ENCODE data around the gene TMEM225B.

The TMEM225B gene

DNA sequence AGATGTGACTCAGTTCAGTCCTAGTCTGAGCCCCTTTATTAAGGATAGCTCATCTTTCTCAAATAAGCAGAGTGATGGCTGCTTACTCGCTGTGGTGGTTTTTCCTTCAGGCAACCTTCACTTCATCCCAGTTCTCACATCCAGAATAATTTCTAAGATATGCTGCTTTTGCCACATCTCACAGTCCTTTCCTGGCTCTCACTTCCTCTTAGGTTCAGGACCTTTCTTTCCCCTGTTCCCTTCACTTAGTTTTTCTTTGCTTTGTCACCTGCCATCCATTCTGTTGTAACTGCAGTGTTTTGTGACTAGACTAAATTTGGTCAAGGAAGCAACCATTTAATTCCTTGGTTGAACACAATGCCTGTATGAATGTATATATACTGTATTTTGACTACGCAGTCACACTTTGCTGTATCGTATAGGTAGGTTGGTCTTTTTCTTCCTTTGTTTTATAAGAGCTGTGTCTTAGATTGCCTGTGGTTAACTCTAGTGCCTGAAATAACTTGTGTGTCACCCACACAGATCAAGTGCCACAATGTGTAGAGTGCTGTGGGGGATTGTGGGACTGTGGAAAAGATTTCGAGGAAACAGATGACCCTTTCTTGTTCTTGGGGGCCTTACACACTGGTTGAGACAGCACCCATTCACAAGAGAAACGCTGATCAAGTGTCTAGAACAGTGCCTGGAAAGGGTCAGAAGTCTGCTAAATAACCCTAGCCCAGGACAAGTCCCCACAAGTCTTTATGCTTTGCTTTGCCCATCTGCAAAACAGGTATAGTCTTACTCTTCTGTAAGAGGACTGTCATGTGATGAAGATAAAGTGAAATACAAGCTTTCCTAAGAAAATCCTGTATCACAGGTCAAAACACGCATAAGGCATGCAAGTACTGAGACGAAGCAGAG is 37.0 kb upstream of the TMEM225B start:
- Histone ChIP-seq H3K27ac (ENCODE audit: low read length) (no peak overlapping the region; the same call in 1 of the 2 replicates), H3K9ac (ENCODE audit: low read depth, low read length) (peak overlapping the region; percentile 99), H3K27me3 (ENCODE audit: insufficient read depth, low read length, poor library complexity) (no peaks in the 10 kb centered on the region), H4K20me1 (ENCODE audit: insufficient read depth, low read length) (peaks cover 28% of the 10 kb centered on the region; the same call in 1 of the 2 replicates), H3K79me2 (ENCODE audit: insufficient read depth, low read length) (peaks cover 90% of the 10 kb centered on the region), H3K4me2 (ENCODE audit: insufficient read depth, low read length) (peak overlapping the region; percentile 76), H3K4me3 (ENCODE audit: low read depth in 1 of 2, low read length in 2 of 2) (0 out of 4 replicates have a peak overlapping the region, but pooled peaks of 1 of the 2 experiments have one; percentile 87), H3K36me3 (ENCODE audit: insufficient read depth, low read length) (peaks cover 82% of the 10 kb centered on the region), H3K9me3 (ENCODE audit: insufficient read depth, low read length, severe bottlenecking) (no peaks in the 10 kb centered on the region), H2AFZ (ENCODE audit: low read depth, low read length) (no peak overlapping the region), H3K4me1 (ENCODE audit: insufficient read depth, low read length) (peaks cover 33% of the 10 kb centered on the region)
- TF ChIP-seq, protein P1, sequence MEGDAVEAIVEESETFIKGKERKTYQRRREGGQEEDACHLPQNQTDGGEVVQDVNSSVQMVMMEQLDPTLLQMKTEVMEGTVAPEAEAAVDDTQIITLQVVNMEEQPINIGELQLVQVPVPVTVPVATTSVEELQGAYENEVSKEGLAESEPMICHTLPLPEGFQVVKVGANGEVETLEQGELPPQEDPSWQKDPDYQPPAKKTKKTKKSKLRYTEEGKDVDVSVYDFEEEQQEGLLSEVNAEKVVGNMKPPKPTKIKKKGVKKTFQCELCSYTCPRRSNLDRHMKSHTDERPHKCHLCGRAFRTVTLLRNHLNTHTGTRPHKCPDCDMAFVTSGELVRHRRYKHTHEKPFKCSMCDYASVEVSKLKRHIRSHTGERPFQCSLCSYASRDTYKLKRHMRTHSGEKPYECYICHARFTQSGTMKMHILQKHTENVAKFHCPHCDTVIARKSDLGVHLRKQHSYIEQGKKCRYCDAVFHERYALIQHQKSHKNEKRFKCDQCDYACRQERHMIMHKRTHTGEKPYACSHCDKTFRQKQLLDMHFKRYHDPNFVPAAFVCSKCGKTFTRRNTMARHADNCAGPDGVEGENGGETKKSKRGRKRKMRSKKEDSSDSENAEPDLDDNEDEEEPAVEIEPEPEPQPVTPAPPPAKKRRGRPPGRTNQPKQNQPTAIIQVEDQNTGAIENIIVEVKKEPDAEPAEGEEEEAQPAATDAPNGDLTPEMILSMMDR (IDR thresholded peaks at IDR 0.05; ENCODE audit: borderline replicate concordance, extremely low read depth, low read length, poor library complexity, severe bottlenecking) = no peak
- no peak for TF ChIP-seq EZH2 (IDR thresholded peaks at IDR 0.05; ENCODE audit: borderline replicate concordance, low read depth, low read length, severe bottlenecking)
- DNase-seq (no peak), ATAC-seq (ENCODE audit: insufficient read depth, low read depth) (no peak)

DNA sequence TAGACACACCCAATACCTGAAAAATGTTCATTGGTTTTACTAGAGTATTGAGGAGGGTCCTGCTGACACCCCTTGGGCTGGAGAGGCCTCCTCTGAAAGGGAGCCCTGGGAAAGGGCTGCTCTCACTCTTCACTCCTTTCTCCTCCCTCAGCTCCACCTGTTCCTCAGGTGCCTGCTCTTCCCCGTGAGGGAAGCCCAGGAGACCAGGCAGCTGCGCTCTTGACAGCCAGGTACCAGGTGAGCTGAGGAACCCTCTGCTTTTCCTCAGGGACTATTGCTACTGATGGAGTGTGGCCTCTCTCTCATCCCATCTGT is 36.4 kb upstream of the TMEM225B start:
- H4K20me1 ChIP-seq (ENCODE audit: insufficient read depth, low read length) = peaks cover 28% of the 10 kb centered on the region; the same call in 1 of the 2 replicates
- DNase-seq (no peak), ATAC-seq (ENCODE audit: insufficient read depth, low read depth) (no peak)
- H3K27ac ChIP-seq (ENCODE audit: low read length) = no peak overlapping the region
- peaks cover 82% of the 10 kb centered on the region for H3K36me3 ChIP-seq (ENCODE audit: insufficient read depth, low read length)
- no peak overlapping the region for H3K4me2 ChIP-seq (ENCODE audit: insufficient read depth, low read length)
- H3K9me3 ChIP-seq (ENCODE audit: insufficient read depth, low read length, severe bottlenecking) = no peaks in the 10 kb centered on the region
- H3K27me3 ChIP-seq (ENCODE audit: insufficient read depth, low read length, poor library complexity) = no peaks in the 10 kb centered on the region
- H3K4me3 ChIP-seq (ENCODE audit: low read depth in 1 of 2, low read length in 2 of 2) = no peak overlapping the region
- no peak for TF ChIP-seq EZH2 (IDR thresholded peaks at IDR 0.05; ENCODE audit: borderline replicate concordance, low read depth, low read length, severe bottlenecking)
- TF ChIP-seq, protein P1 (IDR thresholded peaks at IDR 0.05; ENCODE audit: borderline replicate concordance, extremely low read depth, low read length, poor library complexity, severe bottlenecking) = no peak
- H3K9ac ChIP-seq (ENCODE audit: low read depth, low read length) = no peak overlapping the region
- peaks cover 89% of the 10 kb centered on the region for H3K79me2 ChIP-seq (ENCODE audit: insufficient read depth, low read length)
- H3K4me1 ChIP-seq (ENCODE audit: insufficient read depth, low read length) = peaks cover 27% of the 10 kb centered on the region
- no peak overlapping the region for H2AFZ ChIP-seq (ENCODE audit: low read depth, low read length)

DNA sequence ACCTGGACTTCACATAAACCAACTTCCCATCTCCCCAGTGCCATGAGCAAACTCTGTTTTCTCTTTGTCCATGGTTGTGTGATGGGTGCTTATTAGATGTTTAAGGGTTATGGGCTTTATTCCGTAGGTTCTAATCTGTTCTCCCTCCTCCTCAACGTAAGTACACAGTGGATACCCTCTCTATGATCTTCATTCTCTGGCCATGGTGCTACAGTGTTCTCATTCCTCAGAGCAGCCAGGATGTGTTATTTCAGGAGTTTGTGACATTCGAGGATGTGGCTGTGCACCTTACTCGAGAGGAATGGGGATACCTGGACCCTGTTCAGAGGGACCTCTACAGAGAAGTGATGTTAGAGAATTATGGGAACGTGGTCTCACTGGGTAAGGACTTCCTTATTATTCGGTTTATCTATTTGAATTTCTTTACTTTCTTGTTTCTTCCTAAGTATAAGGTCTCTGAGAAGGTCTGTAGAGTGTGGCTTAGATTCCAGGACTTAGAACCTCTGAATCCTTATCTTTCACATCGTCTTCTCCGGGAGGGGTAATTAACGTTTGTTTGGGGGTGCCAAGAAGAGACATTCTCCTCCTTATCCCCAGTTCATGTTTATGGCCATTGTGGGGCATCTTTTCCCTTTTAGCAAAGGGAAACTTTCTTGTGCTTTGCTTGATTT is 35.8 kb upstream of the TMEM225B start:
- no peak overlapping the region for H3K9ac ChIP-seq (ENCODE audit: low read depth, low read length)

More for the DNA sequence above, 35.8 kb upstream of the TMEM225B start:
- Histone ChIP-seq H3K4me3 (ENCODE audit: low read depth in 1 of 2, low read length in 2 of 2) (no peak overlapping the region), H4K20me1 (ENCODE audit: insufficient read depth, low read length) (peaks cover 28% of the 10 kb centered on the region; the same call in 1 of the 2 replicates), H2AFZ (ENCODE audit: low read depth, low read length) (no peak overlapping the region), H3K9me3 (ENCODE audit: insufficient read depth, low read length, severe bottlenecking) (no peaks in the 10 kb centered on the region), H3K27ac (ENCODE audit: low read length) (no peak overlapping the region), H3K27me3 (ENCODE audit: insufficient read depth, low read length, poor library complexity) (no peaks in the 10 kb centered on the region), H3K4me2 (ENCODE audit: insufficient read depth, low read length) (no peak overlapping the region), H3K36me3 (ENCODE audit: insufficient read depth, low read length) (peaks cover 77% of the 10 kb centered on the region), H3K79me2 (ENCODE audit: insufficient read depth, low read length) (peaks cover 85% of the 10 kb centered on the region), H3K4me1 (ENCODE audit: insufficient read depth, low read length) (peaks cover 22% of the 10 kb centered on the region)
- DNase-seq = no peak
- ATAC-seq (ENCODE audit: insufficient read depth, low read depth) = no peak
- TF ChIP-seq, protein P1 (IDR thresholded peaks at IDR 0.05; ENCODE audit: borderline replicate concordance, extremely low read depth, low read length, poor library complexity, severe bottlenecking) = no peak
- TF ChIP-seq EZH2 (IDR thresholded peaks at IDR 0.05; ENCODE audit: borderline replicate concordance, low read depth, low read length, severe bottlenecking) = no peak

All from DND-41 (cell line).